SW 1271 (cell line): Measurements from ENCODE around the gene SPACDR.
"Not testable (repeated sequence)": the region's sequence is repeated elsewhere in the genome, so short reads cannot be mapped to it uniquely, and the experiment has no call there.

Source experiments
- DNase-seq, 2 experiments: peaks; one replicate each; lab custom pipeline; 2025; lab: John Stamatoyannopoulos, UW

The SPACDR gene, protein sequence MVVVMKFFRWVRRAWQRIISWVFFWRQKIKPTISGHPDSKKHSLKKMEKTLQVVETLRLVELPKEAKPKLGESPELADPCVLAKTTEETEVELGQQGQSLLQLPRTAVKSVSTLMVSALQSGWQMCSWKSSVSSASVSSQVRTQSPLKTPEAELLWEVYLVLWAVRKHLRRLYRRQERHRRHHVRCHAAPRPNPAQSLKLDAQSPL

DNA sequence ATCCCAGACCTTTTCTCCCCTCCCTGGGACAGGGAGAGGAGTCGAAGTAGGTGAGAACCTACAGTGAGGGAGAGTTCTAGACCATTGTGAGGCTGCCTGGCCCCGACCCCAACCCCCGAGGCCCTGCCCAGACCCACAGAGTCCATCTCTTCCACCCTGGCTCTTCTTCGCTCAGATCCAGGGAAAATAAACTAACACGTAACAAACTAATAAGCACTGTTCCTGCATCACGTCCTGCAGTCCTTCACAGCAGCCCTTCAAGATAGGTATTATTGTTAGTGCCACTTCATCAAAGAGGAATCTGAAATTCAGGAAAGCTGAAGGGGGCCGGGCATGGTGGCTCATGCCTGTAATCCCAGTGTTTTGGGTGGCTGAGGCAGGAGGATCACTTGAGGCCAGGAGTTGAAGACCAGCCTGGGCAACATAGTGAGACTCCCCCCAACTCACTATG is at the start of gene SPACDR:
TSS of gene SPACDR (minus strand) at position 51 of the 451 bp plus-strand sequence. CDS start 235 bp downstream, outside the sequence.
- DNase-seq: no peak

GRCh38 chr7:100513212-100513810 is 49.3 kb upstream of the SPACDR start:
- DNase-seq: no peak

DNA sequence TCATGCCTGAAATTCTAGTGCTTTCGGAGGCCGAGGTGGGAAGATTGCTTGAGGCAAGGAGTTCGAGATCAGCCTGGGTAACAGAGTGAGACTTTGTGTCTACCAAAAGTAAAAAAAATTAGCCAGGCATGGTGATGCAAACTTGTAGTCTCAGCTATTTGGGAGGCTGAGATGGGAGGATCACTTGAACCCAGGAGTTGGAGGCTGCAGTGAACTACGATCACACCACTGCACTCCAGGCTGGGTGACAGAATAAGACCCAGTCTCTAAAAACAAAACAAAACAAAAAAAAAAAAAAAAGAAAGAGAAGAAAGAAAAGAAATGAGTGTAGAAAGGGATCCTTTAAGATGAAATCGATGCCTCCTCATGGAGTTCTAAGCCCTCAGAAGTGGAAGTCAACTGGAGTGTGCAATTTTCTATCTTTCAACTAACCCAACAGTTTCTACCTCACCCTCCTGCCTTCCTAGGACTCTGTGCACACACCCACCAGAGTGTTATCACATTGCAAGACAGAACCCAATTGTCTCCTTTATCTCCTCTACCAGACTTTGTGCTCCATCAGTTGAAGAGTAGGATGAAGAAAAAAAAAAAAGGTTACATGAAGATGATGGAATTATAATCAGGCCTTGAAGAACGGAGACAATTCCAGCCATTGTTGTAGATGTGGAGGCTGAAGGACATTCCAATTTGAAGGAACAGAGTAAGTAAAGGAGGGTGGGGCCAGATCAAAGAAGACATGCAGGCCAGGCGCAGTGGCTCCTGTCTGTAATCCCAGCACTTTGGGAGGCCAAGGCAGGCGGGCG is 46.6 kb upstream of the SPACDR start:
- no peak for DNase-seq

GRCh38 chr7:100509231-100509630 is 45.2 kb upstream of the SPACDR start:
- DNase-seq: no peak

GRCh38 chr7:100506356-100506923 is 42.4 kb upstream of the SPACDR start:
- no peak for DNase-seq

DNA sequence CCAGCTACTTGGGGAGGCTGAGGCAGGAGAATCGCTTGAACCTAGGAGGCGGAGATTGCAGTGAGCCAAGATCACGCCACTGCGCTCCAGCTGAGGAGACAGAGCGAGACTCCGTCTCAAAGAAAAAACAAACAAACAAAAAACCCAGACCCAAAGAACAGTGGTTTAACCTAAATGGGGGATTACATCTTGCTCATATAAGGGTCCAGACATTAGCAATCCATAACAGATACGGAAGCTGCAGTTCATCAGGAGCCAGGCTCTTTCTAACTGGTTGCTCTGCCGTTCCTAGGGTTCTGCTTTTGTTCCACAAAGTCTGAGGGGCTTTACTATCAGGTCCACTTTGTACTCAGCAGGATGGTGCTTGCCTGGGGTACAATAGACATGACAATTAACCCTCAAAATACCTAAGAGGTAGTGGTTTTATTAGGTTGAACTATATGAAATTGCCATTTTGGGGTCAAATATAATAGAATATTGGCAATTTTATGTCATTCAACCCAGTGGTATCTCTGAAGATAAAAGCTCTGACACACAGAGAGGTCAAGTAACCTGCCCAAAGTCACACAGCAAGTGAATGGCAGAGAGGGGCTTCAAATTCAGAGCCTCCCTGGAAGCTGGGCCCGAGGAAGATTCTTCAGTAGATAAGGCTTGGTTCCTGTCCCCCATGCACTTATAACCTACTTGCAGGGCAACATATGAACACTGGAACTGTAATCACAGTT is 41.0 kb upstream of the SPACDR start:
- DNase-seq: no peak

DNA sequence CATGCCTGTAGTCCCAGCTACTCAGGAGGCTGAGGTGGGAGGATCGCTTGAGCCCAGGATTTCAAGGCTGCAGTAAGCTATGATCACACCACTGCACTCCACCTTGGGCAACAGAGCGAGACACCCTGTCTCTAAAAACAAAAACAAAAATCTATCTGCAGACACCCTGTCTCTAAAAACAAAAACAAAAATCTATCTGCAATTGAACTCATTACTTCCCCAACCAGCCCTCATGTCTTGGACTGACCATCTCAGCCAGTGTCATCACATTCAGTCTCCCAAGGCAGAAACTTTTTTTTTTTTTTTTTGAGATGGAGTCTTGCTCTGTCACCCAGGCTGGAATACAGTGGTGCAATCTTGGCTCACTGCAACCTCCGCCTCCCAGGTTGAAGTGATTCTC is 40.0 kb upstream of the SPACDR start:
- DNase-seq: not testable (repeated sequence)

DNA sequence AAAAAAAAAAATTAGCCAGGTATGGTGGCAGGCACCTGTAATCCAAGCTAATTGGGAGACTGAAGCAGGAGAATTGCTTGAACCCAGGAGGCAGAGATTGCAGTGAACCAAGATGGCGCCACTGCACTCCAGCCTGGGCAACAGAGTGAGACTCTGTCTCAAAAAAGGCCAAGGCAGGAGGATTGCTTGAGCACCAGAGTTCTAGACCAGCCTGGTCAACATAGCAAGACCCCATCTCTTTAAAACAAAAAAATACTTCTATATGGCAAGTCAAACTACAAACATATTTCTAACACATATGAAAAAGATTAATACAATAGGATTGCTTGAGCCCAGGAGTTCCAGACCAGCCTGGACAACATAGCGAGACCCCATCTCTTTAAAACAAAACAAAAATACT is 36.7 kb upstream of the SPACDR start:
- not testable (repeated sequence) for DNase-seq

DNA sequence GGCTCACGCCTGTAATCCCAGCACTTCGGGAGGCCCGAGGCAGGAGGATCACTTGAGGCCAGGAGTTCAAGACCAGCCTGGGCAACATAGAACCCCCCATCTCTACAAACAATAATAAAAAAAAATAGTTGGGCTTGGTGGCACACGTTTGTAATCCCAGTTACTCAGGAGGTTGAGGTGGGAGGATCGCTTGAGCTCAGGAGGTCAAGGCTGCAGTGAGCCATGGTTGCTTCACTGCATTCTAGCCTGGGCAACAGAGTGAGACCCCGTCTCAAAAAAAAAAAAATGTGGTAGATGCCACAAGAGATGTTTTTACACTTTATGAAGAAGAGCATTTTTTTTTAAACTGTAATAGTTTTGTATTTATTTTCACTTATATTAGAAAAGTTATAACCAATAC is 32.4 kb upstream of the SPACDR start:
- DNase-seq: no peak

- no peak for DNase-seq
Measured at GRCh38 chr7:100493476-100494264, 29.6 kb upstream of the SPACDR start.

- DNase-seq: no peak
Measured at GRCh38 chr7:100492738-100493475, 28.8 kb upstream of the SPACDR start.

- DNase-seq: no peak
Measured at GRCh38 chr7:100491192-100491578, 27.1 kb upstream of the SPACDR start.

DNA sequence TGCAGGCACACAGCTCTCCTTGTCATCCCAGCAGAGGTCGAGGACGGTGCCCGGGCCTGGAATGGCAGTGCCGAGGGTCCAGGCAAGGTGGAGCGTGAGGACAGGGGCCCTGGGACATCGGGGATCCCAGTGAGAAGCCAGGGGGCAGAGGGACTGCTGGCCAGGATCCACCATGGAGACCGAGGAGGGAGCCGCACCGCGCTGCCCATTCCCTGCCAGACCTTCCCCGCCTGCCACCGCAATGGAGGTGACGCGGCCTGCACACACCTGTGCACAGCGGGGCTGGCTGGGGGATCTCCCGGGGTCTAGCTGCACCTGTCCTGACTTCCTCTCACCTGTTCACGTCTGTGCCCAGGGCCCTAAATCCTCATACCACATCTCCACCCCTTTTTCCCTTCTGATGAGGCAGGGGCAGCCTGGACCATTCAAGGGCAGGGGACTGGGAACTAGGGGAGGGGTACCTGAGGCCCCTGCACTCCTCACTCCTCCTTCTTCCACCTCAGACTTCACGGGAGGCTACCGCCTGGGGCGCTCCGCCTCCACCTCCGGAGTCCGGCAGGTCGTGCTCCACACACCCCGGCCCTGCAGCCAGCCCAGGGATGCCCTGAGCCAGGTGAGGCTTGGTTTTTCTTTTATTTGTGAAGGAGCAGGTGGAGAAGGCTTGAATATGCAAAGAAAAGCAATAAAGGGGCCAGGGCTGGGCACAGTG is 26.6 kb upstream of the SPACDR start:
- no peak for DNase-seq

- DNase-seq: peak; percentile 57 to 67
Measured at GRCh38 chr7:100489824-100490223, 25.8 kb upstream of the SPACDR start.

- no peak for DNase-seq
Measured at GRCh38 chr7:100489121-100489520, 25.1 kb upstream of the SPACDR start.

DNA sequence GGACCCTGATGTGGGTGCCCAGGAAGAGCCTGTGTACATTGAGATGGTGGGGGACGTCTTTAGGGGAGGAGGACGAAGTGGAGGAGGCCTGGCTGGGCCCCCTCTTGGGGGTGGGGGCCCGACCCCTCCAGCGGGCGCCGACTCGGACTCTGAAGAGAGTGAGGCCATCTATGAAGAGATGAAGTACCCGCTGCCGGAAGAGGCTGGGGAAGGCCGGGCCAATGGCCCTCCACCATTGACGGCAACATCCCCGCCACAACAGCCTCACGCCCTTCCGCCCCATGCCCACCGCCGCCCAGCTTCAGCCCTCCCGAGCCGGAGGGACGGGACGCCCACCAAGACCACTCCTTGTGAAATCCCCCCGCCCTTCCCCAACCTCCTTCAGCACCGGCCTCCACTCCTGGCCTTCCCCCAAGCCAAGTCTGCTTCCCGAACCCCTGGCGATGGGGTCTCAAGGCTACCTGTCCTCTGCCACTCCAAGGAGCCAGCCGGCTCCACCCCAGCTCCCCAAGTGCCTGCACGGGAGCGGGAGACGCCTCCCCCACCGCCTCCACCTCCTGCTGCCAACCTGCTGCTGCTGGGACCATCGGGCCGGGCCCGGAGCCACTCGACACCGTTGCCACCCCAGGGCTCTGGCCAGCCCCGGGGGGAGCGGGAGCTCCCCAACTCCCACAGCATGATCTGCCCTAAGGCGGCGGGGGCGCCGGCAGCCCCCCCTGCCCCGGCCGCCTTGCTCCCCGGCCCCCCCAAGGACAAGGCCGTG is 24.5 kb upstream of the SPACDR start:
- DNase-seq: no peak

DNA sequence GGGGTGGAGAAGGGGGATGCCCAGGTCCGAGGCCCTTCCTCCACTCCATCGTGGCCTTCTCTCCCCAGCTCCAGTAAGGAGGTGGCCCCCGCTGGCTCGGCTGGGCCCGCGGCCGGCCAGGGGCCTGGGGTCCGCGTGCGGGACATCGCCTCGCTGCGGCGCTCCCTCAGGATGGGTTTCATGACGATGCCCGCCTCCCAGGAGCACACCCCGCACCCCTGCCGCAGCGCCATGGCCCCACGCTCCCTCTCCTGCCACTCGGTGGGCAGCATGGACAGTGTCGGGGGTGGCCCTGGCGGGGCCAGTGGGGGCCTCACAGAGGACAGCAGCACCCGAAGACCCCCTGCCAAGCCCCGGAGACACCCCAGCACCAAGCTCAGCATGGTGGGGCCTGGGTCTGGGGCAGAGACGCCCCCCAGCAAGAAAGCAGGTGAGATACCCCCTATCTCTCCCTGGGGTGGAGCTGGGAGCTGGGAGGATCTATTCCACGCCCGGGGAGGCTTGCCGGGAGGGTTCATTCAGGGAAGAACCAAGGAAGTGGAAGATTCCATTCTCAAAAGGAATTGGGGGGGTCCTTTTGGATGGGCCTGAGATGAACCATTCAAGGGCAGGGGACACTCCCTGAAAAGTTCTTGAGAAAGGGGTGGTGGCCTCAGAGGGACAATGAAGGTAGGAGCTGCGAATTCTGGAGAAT is 22.8 kb upstream of the SPACDR start:
- DNase-seq: peak in 1 of 2 experiments; percentile 41

GRCh38 chr7:100486111-100486636 is 22.1 kb upstream of the SPACDR start:
- DNase-seq: no peak
